ENCODE measurements around the gene PAX9. TPM values are rescaled to one million over a fixed set of nuclear protein-coding genes. Genes with fewer than 3 reads are reported as not detected.

The PAX9 gene
- polyA plus RNA-seq, 1 donor, result 0.23 TPM

DNA sequence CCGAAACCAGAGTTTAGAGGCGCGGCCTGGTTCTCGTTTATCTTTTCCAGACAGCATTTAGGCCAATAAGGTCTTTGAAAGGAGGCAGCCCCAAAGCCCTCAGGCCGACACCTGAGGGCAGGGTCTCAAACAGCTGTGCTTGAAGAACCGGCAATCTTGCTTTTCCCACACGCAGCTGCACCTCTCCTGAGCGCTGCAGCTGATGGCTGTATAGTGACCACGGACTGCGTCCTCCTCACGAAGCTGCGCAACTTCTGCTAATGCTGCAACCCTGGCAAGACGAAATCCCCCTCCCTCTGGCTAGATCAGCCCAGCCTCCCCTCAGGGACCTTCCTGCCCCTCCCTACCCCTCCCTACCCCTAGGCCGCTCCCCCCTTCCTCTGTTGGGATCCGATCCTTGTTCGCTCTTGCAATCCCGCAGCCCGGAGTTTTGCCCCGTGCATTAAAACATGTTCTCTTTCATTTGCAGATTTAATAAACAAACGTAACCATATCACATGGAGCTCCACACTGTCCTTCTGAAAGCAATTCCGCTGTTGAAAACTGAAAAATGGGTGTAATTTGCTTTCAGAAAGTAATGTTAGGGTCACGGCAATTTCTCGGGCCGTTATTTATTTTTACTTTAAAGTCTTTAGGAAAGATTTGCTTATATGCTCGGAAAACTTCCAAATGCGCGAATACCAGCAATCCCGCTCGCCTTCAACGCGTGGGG, 4.8 kb upstream of the PAX9 start:
- no peak for DNase-seq

DNA sequence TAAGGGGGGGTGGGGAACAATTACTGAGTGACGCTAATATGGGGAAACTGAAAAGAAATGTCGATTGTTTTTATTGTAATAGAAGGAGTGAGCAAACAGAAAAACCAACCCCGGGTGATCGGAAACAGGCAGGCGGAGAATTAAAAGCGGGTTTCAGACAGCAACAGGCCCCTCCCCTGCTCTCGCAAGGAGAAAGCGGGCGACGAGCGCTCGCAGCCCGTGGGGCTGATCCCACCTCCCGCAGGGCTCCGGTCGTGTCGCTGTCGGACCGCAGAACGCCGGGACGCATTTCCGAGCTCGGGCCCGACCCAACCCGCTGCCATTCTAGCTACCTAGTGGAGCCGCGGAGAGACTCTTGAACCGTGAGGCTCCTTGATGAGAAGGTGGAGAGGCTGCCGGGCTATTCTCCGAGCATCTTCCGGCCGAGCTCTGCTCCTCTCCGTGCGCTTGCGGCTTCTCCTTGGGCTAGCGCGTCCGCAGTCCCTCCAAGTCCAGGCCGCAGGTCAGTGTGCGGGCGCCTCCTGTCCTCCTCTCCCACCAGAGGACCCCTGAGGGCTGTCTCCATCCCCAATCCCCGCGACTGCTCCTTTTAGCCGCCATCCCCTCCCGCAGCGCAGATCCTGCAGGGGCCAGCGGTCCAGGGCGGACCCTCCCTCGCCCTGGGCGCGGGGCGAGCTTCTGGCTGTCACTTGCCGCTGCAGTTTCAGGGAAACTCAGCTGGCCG, 4.1 kb upstream of the PAX9 start:
- no peak for DNase-seq

DNA sequence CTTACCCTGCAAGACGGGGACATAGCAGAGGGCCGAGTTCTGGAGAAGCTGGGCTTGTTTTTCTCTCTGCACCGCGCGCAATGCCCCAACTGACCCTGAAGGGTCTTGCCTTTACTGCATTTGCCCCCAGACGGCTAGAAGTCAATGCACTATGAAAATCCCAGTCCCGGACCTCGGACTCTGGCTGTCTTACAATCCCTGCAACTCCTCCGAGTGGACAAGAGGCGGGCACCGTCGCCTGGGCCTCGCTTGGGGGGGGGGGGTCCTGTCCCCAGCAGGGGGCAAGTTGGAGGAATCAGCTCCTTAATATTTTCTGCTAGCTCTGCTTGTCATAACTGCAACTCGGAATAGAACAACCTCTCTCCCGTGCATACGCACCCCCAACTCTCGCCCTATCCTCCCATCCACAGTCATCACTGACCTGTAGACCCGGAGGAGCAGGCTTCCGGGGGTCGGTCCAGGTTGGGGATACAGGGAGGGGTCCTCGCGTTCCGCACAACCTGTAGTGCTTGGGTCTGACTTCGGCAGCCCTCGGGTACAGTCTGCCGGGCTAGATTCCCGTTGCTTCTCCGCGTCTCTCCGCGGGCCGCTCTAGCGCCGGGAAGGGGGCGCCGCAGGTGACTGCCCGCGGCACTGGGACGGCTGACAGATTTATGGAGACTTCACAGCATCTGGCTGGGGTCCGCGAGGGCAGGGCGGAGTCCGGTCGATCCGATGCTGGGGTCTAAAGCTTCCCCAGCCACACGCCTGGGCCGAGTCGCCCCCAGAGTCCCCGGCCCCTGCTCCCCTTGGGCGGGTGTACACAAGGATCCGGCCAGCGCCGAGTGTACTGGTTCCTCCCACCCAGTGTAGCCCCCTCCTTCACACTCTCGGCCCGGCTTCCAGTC, 3.3 kb upstream of the PAX9 start:
- DNase-seq, result no peak

DNA sequence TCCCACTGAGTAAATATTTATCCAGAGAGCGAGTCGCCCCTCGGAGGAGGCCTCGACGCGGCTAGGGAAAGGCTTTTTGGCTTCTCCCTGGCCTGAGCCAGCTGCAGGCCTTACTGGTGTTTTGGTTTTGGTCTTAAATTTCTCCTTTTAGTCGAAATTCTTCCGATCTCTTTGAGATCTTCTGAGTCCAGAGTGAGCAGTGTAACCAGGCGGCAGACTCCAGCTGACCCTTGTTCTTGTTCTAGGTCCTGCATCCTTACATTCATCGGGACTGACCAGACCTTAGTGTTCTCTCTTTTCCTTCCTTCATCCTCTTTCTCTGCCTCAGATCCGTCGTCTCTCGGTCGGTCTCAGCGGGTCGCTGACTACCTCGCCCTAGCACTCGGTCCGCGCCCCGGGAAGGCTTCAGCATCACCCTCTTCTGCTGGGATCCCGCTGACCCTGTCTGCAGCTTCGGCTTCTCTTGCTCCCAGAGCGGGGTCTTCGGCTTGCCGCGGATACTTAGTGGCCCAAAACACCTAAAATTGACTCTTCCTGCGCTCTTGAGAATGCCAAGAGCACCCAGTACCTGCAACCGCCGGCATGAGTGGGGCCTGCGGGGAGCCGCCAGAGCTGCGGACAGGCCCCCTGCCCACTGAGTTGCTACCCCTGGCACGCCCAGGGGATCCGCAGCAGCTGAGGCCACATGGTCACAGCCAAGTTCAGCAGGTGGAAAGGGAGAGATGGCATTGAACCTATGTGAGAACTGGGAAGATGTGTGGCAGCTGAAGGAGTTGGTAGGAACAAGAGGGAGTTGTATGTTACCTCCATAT, 2.4 kb upstream of the PAX9 start:
- no peak for DNase-seq

DNA sequence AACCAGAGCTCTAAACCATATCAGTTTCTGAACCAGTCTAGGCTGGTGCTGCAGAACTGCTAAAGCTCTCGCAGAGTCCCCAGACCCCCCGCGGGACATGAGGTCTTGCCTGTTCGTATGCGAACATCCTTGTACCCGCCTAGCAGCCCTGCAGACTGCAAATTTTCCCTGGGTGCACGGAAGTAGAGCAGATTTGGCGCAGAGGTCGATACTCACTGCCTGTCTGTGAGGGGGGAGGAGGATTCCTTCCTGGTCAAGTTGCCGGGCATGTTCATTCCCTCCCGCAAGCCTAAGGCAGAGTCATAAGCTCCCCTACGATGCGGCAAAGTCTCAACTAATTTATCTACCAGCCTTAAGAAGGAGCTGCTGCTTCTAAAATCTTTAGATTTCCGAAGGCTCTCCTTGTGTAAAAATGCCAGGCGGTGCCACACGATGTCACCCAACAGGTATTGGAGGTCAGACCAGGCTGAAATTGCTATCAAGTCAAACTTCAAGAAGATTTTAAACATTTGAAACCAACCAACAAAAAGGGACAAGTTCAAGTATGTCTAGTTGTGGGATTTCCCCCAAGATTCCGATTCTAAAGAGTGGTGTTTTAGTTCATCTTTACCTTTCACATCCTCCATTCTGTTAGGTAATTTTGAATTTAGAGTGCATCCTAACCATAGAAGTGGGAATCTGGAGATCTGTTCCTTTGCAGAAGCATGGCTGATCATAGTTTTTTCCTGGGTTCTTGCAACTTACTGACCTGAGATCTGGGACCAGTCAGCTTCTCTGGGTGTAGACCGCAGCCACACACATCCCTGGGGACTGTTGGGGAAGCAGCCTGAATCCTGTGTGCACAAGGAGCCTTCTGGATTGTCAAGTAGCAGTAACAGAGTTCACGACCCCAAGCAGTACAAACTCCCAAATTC, 1.6 kb upstream of the PAX9 start:
- DNase-seq, result no peak

DNA sequence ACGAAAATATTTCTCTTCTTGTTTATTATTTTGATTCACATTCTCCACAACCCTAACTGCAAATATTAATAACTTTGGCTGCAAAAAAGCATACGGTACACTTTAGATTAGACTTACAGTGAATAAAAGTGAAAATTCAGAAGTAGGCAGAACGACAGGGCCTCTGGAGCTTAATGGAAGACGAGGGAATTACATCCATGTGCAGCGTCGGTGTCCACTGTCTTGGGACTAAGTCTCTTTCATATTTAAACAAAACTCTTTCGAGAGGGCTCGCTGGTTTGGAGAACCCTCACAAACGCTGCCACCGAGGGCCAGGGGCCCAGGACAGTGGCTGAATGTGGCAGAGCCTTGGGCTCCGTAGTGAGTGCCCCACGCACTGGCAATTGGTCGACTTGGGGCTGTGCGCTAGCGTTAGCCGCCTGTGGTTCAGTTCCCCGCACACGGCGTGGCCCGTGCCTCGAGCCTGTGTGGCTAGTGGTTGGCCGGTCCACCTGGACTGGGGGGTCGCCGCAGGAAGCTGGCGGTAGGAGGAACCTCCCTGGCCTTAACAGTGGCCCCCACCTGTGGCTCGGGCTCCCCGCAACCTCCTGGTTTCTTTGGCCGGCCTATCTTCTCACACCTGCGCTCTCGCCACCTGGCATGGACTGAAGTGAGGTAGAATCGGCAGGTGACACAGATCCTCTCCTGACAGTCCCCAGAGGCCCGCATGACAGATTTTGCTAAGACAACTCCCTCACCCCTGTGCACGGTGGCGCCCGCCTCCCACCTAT, 739 bp upstream of the PAX9 start:
- no peak for DNase-seq

DNA sequence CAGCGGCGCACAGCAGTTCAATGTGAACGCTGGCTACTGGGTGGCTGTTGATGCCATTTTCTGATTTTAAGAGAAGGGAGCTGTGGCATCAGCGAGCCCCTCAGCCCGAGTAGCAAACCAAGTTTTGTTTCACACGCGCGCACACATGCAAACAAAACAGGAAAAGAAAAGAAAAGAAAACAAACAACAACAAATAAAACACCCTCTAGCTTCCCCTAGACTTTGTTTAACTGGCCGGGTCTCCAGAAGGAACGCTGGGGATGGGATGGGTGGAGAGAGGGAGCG, 540 bp downstream of the PAX9 start:
- DNase-seq, result no peak

DNA sequence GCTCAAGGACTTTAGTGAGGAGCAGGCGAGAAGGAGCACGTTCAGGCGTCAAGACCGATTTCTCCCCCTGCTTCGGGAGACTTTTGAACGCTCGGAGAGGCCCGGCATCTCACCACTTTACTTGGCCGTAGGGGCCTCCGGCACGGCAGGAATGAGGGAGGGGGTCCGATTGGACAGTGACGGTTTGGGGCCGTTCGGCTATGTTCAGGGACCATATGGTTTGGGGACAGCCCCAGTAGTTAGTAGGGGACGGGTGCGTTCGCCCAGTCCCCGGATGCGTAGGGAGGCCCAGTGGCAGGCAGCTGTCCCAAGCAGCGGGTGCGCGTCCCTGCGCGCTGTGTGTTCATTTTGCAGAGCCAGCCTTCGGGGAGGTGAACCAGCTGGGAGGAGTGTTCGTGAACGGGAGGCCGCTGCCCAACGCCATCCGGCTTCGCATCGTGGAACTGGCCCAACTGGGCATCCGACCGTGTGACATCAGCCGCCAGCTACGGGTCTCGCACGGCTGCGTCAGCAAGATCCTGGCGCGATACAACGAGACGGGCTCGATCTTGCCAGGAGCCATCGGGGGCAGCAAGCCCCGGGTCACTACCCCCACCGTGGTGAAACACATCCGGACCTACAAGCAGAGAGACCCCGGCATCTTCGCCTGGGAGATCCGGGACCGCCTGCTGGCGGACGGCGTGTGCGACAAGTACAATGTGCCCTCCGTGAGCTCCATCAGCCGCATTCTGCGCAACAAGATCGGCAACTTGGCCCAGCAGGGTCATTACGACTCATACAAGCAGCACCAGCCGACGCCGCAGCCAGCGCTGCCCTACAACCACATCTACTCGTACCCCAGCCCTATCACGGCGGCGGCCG, 1.1 kb downstream of the PAX9 start:
- no peak for DNase-seq

DNA sequence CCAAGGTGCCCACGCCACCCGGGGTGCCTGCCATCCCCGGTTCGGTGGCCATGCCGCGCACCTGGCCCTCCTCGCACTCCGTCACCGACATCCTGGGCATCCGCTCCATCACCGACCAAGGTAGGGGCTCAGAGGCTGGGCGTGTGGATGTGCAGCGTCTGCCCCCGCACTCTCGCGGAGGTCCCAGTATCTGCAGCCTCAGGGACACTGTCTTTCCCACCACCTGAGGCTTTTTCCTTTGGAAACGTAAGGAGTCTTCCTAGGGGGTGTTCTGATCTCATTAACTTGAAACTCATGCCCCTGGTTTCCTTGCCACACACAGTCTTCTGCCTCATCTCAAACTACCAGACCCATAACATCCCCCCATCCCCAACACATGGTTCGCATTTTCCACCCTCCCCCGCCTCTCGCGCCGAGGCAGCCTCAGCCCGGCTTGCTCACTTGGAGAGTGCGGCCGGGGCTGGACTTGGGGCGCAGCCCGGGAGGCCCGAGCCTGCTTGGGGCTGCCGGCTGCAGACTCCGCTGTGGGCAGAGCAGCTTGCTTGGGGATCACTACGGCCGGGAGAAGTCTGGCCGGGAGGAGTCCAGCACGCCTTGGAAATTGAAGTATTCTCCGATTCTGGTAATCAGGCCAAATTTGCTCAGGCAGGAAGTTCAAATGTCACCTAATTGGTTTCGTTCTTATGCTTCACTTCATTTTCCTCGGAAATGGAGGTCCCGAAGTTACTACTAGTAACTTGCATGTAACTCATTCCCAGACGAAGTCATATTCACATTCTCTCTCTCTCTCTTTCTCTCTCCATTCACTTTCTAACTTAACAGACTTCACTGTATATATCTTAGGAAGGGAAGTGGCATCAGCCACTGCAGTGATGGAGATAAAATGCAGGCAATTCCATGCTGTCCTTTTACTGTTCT, 2.0 kb downstream of the PAX9 start:
- peak; percentile 63 for DNase-seq

DNA sequence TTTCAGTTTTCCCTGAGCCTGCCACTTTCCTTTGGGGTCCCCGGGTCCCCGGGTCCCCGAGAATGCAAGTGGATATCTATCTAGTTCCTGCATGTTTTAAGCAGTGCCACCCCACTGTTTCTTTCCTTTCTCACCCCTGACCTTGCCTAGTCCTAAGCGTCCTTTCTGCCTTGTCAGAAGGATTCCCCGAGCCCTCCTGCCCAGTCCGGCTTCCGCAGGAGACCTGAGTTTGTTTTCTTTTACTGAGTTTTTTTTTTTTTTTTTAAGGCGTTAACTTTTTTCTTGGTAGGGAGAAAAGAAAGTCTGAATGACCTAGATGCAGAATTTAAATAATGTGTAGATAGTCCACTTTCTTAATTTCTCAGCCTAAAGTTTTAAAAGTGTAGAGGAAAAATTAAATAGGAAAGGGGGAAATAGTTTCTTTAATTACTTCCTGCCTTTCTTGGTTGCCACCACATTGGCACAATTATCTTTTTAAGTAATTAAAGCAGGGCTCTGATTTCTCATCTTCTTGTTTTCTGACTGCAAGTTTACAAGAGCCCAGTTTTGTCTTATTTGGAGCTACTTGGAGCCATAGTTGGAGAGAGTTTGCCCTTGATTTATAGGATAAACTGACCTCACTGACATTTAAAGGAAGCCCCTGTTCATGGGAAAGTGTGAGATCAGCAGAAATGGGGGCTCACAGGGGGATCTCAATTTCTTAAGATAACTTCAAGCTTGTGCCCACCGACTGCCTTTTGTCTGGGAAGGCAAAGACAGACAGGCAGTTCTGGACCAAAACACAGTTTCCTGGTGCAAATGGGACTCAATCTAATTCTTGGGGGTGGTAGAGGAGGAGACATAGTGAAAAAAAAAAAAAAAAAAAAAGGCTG, 2.9 kb downstream of the PAX9 start:
- DNase-seq, result no peak

DNA sequence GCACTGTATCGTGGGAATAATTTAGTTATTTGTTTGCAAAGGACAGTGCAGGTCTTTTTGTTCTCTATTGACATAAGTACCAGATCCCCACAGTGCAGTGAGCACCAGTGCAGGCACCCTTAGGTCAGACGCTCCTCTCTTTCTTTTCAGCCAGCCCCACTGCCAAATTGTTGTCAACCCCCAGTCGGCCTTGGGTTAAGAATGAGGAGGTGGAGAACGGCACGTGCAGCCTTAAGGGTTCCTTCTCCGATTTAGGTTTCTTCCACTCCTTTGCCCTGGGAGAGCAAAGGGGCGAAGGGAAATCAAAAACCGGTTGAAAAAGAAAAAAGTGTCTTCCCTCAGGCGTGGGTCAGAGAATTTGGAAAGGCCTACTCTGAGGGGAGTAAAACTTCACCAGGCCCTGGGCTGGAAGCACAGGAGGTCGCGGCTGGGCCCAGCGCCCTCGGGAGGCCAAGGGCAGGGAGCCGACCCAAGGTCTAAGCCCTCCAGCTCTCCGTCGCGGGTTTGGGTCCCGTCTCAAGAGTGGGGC, 4.3 kb downstream of the PAX9 start:
- no peak for DNase-seq

DNA sequence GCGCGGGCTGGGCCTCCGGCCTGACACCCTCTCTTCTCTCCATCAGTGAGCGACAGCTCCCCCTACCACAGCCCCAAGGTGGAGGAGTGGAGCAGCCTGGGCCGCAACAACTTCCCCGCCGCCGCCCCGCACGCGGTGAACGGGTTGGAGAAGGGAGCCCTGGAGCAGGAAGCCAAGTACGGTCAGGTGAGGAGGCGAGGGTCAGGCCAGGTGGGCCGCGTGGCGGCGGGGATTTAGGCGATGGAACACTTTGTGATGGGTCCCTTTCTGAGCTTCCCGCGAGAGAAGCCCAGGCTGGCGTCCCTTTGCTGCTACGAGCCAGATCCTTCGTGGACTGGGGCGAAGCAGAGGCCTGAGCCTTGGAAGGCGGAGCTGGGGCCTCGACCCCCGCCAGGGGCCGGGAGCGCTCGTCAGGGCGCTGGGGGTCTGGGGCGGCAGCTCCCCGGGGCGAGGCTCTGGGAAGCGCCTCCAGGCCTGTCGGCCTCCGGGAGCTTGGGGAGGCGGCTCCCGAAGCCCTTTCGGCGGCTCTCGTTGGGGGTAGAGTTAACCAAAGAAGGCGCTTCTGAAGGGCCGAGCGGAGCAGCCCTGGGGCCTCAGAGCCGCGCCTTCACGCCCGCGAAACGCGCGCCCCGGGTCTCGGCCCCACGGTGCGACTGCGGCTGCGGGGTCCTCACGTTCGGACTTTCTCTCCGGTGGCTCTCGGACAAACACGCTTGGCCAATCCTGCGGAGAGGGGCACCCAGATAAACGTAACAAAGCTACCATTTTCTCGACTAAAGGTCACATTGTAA, 5.0 kb downstream of the PAX9 start:
- DNase-seq, result no peak

DNA sequence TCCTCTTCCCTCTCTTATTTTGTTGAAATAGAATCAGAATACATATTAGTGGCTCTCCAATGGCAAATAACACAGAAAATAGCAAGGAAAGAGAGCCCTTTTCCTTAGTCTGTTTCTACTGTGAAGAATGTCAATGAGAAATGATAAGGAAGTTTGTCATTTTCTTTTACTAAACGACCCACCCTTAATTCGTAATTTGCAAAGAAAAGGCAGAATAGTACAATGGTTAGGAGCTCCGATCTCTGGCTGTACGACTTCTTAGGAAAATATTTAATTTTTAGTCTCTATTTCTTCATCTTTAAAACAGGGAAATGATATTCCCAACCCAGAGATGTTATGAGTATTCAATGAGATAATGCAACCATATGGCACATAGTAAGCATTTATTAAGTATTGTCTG, 6.0 kb downstream of the PAX9 start:
- DNase-seq, result no peak

DNA sequence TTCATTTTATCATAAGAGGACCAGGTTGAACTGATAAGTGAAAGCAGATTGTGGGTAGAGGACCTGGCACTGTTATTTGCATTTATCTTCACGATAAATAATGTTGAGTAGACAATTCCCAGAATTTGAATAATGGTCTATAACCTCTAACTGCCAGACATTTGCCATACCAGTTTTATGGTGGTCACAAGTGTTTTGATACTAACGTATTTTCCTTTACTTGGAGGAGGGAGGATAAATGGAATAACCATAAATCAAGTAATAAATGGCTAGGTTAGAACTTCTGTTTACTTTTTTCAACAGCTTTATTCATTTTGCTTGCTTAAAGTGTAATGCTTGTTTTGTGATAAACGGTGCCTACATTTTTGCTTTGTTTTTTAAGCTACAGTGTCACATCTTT, 9.5 kb downstream of the PAX9 start:
- DNase-seq, result no peak

DNA sequence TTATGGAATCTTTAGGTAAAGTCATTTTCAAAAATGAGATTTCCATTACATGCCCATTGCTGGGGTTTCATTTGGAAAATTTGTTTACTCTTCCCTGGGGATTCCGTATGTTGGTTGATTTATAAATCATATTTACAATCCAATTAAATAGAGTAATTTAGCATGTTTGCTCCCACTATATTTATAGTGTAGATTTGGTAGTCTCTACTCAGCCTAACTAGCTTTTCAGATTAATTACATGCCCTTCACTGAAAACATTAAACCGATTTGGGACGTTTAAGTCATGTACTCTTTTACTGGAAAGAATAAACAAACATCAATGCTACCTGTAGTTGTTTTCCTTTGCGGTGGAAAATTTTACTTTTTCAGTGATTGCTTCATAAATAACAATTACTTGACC, 10.4 kb downstream of the PAX9 start:
- DNase-seq, result no peak

DNA sequence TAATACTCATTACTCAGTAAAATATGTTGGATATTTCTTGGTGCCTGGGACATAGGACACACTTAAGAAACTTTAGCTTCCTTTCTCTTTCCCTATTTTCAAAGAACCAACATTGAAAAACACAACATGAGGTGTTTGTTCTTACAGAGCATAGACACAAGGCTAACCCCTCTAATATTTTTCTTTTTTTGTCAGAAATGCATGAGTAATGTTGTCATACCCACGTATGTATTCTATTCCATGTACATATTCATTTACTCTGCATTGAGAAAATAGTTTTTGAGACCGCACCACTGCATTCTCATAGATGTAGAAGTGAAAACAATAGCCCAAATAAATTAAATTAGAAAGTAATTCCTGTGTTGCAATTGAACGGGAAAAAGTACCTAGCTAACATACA, 13.0 kb downstream of the PAX9 start:
- no peak for DNase-seq

DNA sequence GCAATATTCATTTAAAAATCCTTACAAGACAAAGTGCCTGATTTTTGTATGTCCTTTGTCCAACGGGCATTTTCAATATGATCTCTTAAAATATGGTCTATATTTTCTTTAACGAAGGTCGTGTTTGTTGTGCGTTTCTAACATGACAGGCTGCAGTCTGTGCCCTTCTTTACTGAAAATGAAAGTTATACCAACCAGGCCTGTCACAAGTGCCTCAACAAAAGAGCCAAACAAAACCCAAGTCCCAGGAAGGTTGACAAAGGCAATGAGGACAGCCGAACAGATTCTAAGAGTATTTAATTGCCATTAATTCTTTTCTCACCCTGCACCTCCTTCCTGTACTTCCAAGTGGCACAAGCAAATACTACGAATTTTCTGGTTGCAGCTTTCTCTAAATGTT, 13.9 kb downstream of the PAX9 start:
- no peak for DNase-seq
